PC-3 (cell line): ENCODE measurements around the gene ERG28.

Source experiments
- CTCF ChIP-seq: fragments of 300-600 bp; sonication (generic); conservative IDR thresholded peaks from 2 replicates; pipeline ENCODE4 v1.5.1; 2017; ENCODE audit warnings: antibody characterized with exemption, low read depth, mild to moderate bottlenecking, low read length
- EZH2 ChIP-seq: fragments of 300-600 bp; sonication (generic); IDR thresholded peaks from one replicate; pipeline ENCODE4 v1.6.1; 2017; ENCODE audit warnings: antibody characterized with exemption, mild to moderate bottlenecking, low read length; ENCODE audit not compliant: unreplicated experiment

- TF ChIP-seq EZH2 (no peak), CTCF (no peak)
Measured at GRCh38 chr14:75649773-75650172, 10.9 kb downstream of the ERG28 start.
